HG03469 (cell line): ENCODE results near the gene RARRES2.
A peak's percentile ranks its signal among the peaks of the same experiment; 100 is the strongest.
"Not testable (repeated sequence)": the region's sequence is repeated elsewhere in the genome, so short reads cannot be mapped to it uniquely, and the experiment has no call there.

Source experiments
- ATAC-seq: cut with Tn5 transposase; IDR thresholded peaks from one replicate; pipeline ENCODE4 v1.9.1; 2021; ENCODE audit warnings: mild to moderate bottlenecking, moderate library complexity, moderate number of reproducible peaks; ENCODE audit not compliant: unreplicated experiment

Gene RARRES2

GRCh38 chr7:150341263-150342120 lies at the start of gene RARRES2:
Gene RARRES2 (minus strand): TSS chr7:150341629. CDS start chr7:150340609, 1,020 bp downstream.
- ATAC-seq: no peak

- no peak for ATAC-seq
These were observed 48.8 kb upstream of the RARRES2 start for GRCh38 chr7:150390205-150390604.

DNA sequence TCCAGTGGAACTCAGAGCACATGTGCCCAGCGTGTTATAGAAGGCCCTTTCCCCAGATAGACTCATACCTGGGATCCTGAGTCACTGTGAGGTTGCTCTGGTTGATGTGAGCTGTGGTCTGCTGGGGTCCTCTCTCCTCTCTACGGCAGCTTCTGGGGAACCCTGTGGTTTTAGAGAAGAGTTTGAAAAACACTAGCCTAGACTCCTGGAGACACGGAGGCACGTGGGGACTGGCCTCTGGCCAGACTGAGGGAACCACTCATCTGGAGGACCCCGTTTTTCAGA lies 48.0 kb upstream of the RARRES2 start:
- no peak for ATAC-seq

GRCh38 chr7:150388709-150389531 lies 47.5 kb upstream of the RARRES2 start:
- no peak for ATAC-seq

GRCh38 chr7:150388306-150388705 lies 46.9 kb upstream of the RARRES2 start:
- ATAC-seq: no peak

DNA sequence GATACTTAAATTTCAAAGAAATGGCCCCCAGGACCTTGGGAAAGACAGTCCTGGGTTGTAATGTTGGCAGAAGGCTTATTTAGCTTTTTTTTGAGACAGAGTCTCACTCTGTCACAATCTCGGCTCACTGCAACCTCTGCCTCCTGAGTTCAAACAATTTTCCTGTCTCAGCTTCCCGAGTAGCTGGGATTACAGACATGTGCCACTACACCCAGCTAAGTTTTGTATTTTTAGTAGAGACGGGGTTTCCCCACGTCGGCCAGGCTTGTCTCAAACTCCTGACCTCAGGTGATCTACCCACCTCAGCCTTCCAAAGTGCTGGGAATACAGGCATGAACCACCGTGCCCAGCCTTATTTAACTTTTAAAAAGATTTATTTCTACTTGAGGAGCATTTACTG lies 44.5 kb upstream of the RARRES2 start:
- ATAC-seq: not testable (repeated sequence)

DNA sequence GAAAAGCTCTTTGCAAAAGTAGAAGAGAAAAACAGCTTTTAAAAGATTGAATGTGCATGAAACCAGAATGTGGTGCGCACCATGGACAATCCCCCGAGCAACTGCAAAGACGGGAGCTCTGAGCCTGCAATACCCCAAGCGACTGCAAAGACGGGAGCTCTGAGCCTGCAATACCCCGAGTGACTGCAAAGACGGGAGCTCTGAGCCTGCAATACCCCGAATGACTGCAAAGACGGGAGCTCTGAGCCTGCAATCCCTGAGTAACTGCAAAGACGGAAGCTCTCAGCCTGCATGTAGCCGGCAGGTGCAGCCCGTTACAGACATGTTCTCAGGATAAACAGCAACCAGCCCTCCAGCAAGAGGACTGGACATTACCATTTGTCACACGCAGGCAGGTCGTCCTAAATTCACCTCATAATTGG lies 43.9 kb upstream of the RARRES2 start:
- no peak for ATAC-seq

DNA sequence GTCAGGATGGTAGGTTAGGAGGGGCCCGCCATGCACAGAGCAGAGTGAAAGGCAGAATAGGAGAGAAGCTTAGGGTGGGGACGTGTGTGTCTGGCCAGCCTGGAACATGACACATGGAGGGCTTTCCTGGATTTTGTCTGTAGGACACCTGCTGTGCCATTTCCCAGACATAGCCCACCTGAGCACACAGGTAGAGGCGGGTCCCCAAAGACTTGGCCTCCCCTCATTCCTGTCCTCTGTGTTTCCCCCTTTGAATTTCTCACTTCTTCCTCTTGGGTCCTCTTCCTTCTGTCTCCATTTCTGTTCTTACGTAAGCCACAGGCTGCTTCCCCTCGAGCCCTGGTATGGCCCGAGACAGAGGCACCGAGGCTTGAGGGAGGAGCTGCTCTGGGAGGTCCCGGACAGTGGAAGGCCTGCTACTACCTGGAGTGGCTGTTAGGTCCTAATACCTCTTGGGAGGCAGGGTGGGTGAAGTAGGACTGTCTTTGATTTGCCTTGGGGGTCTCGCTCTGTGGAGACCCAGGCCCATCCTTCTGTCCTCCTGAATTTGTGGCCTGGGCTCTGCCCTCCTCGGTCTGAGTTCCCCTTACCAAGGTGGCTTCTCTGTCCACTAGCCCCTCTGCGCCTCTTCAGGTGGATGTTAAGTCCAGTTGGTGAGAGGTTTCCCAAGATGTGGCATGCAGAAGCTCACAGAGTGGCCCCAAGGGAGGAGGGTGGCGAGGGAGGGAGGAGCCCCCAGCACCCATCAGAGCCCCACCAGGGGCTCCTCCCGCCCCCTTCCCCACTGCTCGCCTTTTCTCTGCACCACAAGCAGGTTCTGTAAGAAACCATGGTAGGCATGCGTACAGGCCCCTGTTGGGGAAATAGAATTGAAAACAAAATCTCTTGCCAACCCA lies 43.2 kb upstream of the RARRES2 start:
- ATAC-seq: no peak

GRCh38 chr7:150383710-150384397 lies 42.4 kb upstream of the RARRES2 start:
- ATAC-seq: no peak

DNA sequence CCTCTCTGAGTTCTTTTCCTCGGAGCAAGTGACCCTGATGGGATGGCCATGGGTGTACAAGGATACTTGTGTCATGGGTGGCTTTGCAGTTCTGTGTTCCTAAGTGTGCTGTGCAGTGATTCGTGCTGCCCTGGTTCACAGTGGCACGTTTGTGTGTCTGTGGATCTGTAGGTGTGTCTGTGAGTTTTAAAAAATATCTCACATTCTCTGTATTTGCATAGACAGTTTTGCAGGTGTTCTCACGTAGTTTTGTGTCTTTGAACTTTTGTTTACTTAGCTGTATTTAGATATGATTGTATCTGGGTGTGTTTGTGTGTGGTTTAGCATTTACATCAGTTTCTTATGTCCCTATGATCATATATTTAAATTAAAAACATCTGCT lies 41.4 kb upstream of the RARRES2 start:
- no peak for ATAC-seq

GRCh38 chr7:150382123-150382843 lies 40.9 kb upstream of the RARRES2 start:
- ATAC-seq: no peak

GRCh38 chr7:150381785-150382122 lies 40.3 kb upstream of the RARRES2 start:
- no peak for ATAC-seq

DNA sequence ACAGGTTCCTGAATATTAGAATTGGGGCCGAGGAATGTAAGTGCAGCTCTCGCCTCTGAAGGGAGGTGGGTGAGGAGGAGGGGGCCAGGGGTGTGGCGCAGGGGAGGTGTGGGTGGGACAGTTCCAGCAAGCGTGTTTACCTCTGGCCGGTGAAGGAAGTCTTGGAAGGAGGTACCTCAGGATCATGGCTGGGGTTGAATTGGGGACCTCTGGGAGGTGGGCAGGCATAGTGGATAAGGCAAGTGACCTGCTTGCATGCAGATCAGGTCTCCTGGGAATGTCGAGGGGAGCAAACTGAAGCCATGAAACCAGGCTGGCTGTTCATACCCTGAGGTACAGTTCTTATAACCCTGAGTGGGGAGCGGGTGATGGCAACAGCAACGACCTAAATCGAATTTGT lies 39.7 kb upstream of the RARRES2 start:
- no peak for ATAC-seq

DNA sequence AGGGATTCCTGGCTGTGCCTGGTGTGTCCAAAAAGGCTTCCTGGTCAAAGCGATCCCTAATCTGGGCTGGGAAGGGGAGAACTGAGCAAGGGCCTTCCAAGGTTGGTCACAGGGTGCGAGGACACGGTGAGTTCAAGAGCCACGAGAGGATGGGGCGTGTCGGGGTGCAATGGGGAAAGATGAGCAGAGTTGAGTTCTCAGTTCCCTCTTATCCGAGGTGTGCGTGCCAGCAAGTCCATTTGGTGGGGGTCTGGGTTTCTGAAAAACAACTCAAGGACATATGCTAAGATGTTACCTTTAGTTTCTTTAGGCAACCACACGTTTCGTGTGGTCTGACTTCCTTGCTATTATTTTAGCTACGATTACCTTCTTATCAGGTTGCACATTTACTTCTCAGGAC lies 39.0 kb upstream of the RARRES2 start:
- ATAC-seq: no peak

- no peak for ATAC-seq
These were observed 38.3 kb upstream of the RARRES2 start for GRCh38 chr7:150379441-150380379.

DNA sequence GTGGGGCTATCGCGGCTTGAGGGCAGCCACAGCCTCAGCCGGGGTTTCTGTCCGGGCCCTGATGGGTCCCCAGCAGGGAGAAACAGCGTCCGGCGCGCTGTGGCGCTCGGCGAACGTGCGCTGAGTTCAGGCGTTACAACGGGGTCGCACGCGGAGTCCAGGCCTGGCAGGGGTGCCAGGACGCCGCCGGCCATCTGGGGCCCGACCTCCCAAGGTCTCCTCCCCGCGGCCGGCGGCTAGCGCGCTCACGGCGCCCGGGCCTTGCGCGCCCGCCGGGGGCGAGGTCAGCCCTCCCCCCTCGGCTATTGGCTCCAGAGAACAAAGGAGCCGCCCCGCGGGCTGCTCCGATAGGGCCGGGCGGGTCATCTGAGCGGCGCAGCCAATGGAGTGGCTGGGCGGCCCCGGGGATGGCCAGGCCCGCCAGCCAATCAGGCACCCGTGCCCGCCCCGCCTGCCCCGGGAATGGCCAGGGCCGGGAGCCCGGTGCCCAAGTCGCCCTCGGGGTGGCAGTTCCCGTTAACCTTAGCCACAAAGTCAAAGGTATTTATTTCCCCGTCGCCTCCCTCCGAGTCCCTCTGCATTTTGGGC lies 37.5 kb upstream of the RARRES2 start, which contains the start of gene ZNF775:
Gene ZNF775, plus strand, starts transcription at position 478 of the 588 bp plus-strand sequence. CDS start 9,141 bp downstream, outside the sequence.
- peak; percentile 66 for ATAC-seq

DNA sequence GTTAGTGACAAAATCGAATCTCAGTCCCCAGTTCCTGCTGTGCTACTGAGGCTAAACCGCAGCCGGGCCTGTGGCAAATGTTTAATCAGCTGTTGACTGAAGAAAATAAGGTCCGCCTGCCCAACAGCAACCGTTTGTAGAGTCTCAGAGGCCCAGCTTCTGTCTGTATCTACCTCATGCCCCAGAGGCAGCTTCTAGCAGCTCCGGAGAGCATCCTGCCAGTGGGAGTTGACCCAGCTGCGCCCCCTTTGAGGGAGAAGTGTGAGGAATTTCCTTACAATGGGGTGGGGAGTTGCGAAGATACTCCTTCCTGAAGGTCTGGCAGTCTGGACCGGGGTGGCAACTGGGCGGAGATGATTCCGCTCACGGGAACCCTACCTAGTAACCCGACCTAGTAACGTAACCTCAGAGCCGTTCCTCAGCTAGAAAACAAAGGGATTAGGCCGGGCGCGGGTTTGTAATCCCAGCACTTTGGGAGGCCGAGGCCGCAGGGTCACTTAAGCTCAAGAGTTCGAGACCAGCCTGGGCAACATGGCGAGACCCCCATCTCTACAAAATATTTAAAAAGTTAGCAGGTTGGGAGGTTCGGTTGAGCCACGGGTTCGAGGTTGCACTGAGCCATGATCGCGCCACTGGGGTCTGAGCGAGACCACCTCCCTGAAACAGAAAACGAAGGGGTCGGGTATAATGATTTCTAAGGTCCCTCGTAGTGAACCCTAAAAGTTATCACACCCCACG lies 36.9 kb upstream of the RARRES2 start:
- ATAC-seq: no peak

GRCh38 chr7:150377635-150378034 lies 36.2 kb upstream of the RARRES2 start:
- no peak for ATAC-seq
